SK-N-SH (cell line): Measurements from ENCODE around the gene MRGPRG. TPM values are rescaled to one million over a fixed set of nuclear protein-coding genes. Genes with fewer than 3 reads are reported as not detected.

Experiments
- CTCF ChIA-PET: fragments of 300-600, 350-600 bp; formaldehyde crosslinking; extraction: SDS; loops from one replicate; lab custom pipeline; 2021; lab: Yijun Ruan, JAX
- POLR2A ChIA-PET: fragments of 350-600 bp; sonication (Branson Sonifier 250); formaldehyde crosslinking; extraction: SDS; loops from one replicate; lab custom pipeline; 2020; ENCODE audit warnings: antibody characterized with exemption, inconsistent platforms; lab: Yijun Ruan, JAX
- DNase-seq: peaks from one replicate; pipeline ENCODE4 v3.0.0; 2012
- H2AFZ ChIP-seq: fragments of 200-600 bp; sonication (generic); 2 replicates; pipeline ENCODE4 v1.8.1; 2016; ENCODE audit warnings: antibody characterized with exemption, mild to moderate bottlenecking, low read depth
- H3F3A ChIP-seq: fragments of 200-600 bp; sonication (generic); replicated peaks from 2 replicates; pipeline ENCODE3; 2016; ENCODE audit warnings: antibody characterized with exemption, mild to moderate bottlenecking; ENCODE audit not compliant: insufficient read depth
- H3K27ac ChIP-seq, 2 experiments: fragments of 200-500 bp in 1 of 2; fragments of 200-600 bp in 1 of 2; sonication (Bioruptor generic) in 1 of 2; sonication (generic), shearing (Covaris generic) in 1 of 2; 2 replicates each; pipeline versions ENCODE4 v1.5.1 to v1.6.1; 2014 to 2016; ENCODE audit warnings: low read depth in 2 of 2, inconsistent platforms in 1 of 2, low read length in 1 of 2, mild to moderate bottlenecking in 1 of 2, mixed read lengths in 1 of 2
- H3K27me3 ChIP-seq: fragments of 200-600 bp; sonication (generic), shearing (Covaris generic); 2 replicates; pipeline ENCODE4 v1.6.1; 2016; ENCODE audit warnings: mixed run types; ENCODE audit not compliant: insufficient read depth
- H3K36me3 ChIP-seq, 2 experiments: fragments of 200-500 bp in 1 of 2; fragments of 200-600 bp in 1 of 2; sonication (Bioruptor generic) in 1 of 2; sonication (generic) in 1 of 2; replicated peaks in 1 of 2; 2 replicates each; pipeline versions ENCODE3 to v1.5.1; 2014 to 2016; ENCODE audit warnings: low read length in 1 of 2, mild to moderate bottlenecking in 1 of 2; ENCODE audit not compliant: insufficient read depth in 2 of 2, control insufficient read depth in 1 of 2
- H3K4me1 ChIP-seq, 2 experiments: fragments of 200-500 bp in 1 of 2; fragments of 200-600 bp in 1 of 2; sonication (Bioruptor generic) in 1 of 2; sonication (generic), shearing (Covaris generic) in 1 of 2; 2 replicates each; pipeline versions ENCODE4 v1.5.1 to v1.6.1; 2014 to 2016; ENCODE audit warnings: low read depth in 1 of 2, low read length in 1 of 2, mixed run types in 1 of 2; ENCODE audit not compliant: insufficient read depth in 2 of 2, control insufficient read depth in 1 of 2
- H3K4me2 ChIP-seq: fragments of 200-600 bp; sonication (generic), shearing (Covaris generic); 2 replicates; pipeline ENCODE4 v1.6.1; 2017; ENCODE audit warnings: mixed run types
- H3K4me3 ChIP-seq, 2 experiments: fragments of 200-500 bp in 1 of 2; fragments of 200-600 bp in 1 of 2; sonication (Bioruptor generic) in 1 of 2; sonication (generic), shearing (Covaris generic) in 1 of 2; 2 replicates each; pipeline versions ENCODE4 v1.5.1 to v1.8.1; 2014 to 2016; ENCODE audit warnings: low read depth in 2 of 2, inconsistent platforms in 1 of 2, low read length in 1 of 2, mild to moderate bottlenecking in 1 of 2, mixed read lengths in 1 of 2, moderate library complexity in 1 of 2
- H3K79me2 ChIP-seq: fragments of 200-600 bp; sonication (generic); 2 replicates; pipeline ENCODE4 v1.8.1; 2017; ENCODE audit warnings: mild to moderate bottlenecking; ENCODE audit not compliant: insufficient read depth
- H3K9ac ChIP-seq: fragments of 200-600 bp; sonication (generic); 2 replicates; pipeline ENCODE4 v1.6.1; 2017; ENCODE audit warnings: mixed run types
- H3K9me2 ChIP-seq: fragments of 200-600 bp; sonication (generic); 2 replicates; pipeline ENCODE4 v1.6.1; 2017; ENCODE audit warnings: mixed run types
- H3K9me3 ChIP-seq: fragments of 200-600 bp; sonication (generic); 2 replicates; pipeline ENCODE4 v1.6.1; 2017; ENCODE audit warnings: mixed run types, mild to moderate bottlenecking, moderate library complexity
- H4K20me1 ChIP-seq: fragments of 200-600 bp; sonication (generic); 2 replicates; pipeline ENCODE4 v1.6.1; 2017; ENCODE audit warnings: mild to moderate bottlenecking, mixed run types; ENCODE audit not compliant: insufficient read depth
- CHD2 ChIP-seq: fragments of 150-350 bp; IDR thresholded peaks from 2 replicates; pipeline ENCODE4 v1.6.1; 2018; ENCODE audit warnings: low read length; ENCODE audit not compliant: partially characterized antibody
- ELF1 ChIP-seq: IDR thresholded peaks from 2 replicates; pipeline ENCODE4 v1.4.0; 2012
- EP300 ChIP-seq, 2 experiments: IDR thresholded peaks; 2 replicates each; pipeline versions ENCODE4 v1.4.0 to v1.6.1; 2012; ENCODE audit warnings: borderline replicate concordance in 1 of 2, low read depth in 1 of 2, low read length in 1 of 2
- FOSL2 ChIP-seq: IDR thresholded peaks from 2 replicates; pipeline ENCODE4 v1.4.0; 2012; ENCODE audit warnings: low read depth, mild to moderate bottlenecking, moderate library complexity, borderline replicate concordance
- FOXJ3 ChIP-seq: sonication (generic); formaldehyde crosslinking; IDR thresholded peaks from 2 replicates; pipeline ENCODE4 v1.5.1; 2020; ENCODE audit warnings: mild to moderate bottlenecking, missing genetic modification reagents
- FOXM1 ChIP-seq: IDR thresholded peaks from 2 replicates; pipeline ENCODE4 v1.4.0; 2012; ENCODE audit warnings: low read depth, mild to moderate bottlenecking
- GABPA ChIP-seq: IDR thresholded peaks from 2 replicates; pipeline ENCODE4 v1.4.0; 2012; ENCODE audit warnings: low read depth, mild to moderate bottlenecking
- GATA2 ChIP-seq: sonication (generic); formaldehyde crosslinking; IDR thresholded peaks from 2 replicates; pipeline ENCODE4 v1.5.0; 2020; ENCODE audit warnings: mild to moderate bottlenecking, missing genetic modification reagents
- JUND ChIP-seq: IDR thresholded peaks from 2 replicates; pipeline ENCODE4 v1.4.0; 2012
- MEF2A ChIP-seq: IDR thresholded peaks from 2 replicates; pipeline ENCODE4 v1.4.0; 2012; ENCODE audit warnings: low read depth, borderline replicate concordance
- MXI1 ChIP-seq: IDR thresholded peaks from 2 replicates; pipeline ENCODE4 v1.6.1; 2012; ENCODE audit warnings: mild to moderate bottlenecking, low read depth, low read length, improper control_type of control experiment
- NRF1 ChIP-seq: IDR thresholded peaks from 2 replicates; pipeline ENCODE4 v1.6.1; 2012; ENCODE audit warnings: low read depth, mild to moderate bottlenecking, low read length
- PBX3 ChIP-seq: IDR thresholded peaks from 2 replicates; pipeline ENCODE4; 2012
- RAD21 ChIP-seq: IDR thresholded peaks from 2 replicates; pipeline ENCODE4 v1.6.1; 2012; ENCODE audit warnings: mild to moderate bottlenecking, low read length
- RXRA ChIP-seq: IDR thresholded peaks from 2 replicates; pipeline ENCODE4 v1.4.0; 2012; ENCODE audit warnings: low read depth, mild to moderate bottlenecking, borderline replicate concordance
- TCF12 ChIP-seq: IDR thresholded peaks from 2 replicates; pipeline ENCODE4 v1.4.0; 2012
- USF2 ChIP-seq: fragments of 150-350 bp; IDR thresholded peaks from 2 replicates; pipeline ENCODE4 v1.6.1; 2017; ENCODE audit warnings: antibody characterized with exemption, low read length, low read depth, borderline replicate concordance
- YY1 ChIP-seq: IDR thresholded peaks from 2 replicates; pipeline ENCODE4 v1.4.0; 2012; ENCODE audit warnings: low read depth, mild to moderate bottlenecking
- WGBS: methylation state at CpG from one replicate; pipeline ENCODE4 v1.1.6; 2017; ENCODE audit warnings: low lambda C conversion rate; 5-methylcytosine and 5-hydroxymethylcytosine counted together
- polyA plus RNA-seq, 3 experiments: library from polyadenylated mRNA; depleted of rRNA; stranded (reverse); fragments of >200 nt; gene quantifications; 2 replicates each; pipeline ENCODE4 v1.2.3, GENCODE V29; 2012

Gene MRGPRG
- polyA plus RNA-seq, 1 of the 3 experiments (the other 2 are of a cell fraction): not detected

- POLR2A ChIA-PET: no interaction called here
- no peaks in the 10 kb centered on the region for H4K20me1 ChIP-seq
- CTCF ChIA-PET: interaction anchor here (1.8 kb wide), 1 partner anchor 10 kb away, joined by 5 read pairs; no protein-coding TSS in a partner anchor
- H3K27me3 ChIP-seq: peaks cover 21% of the 10 kb centered on the region
- WGBS: 87% methylated on average over 1 of the region's 1 CpG
- H3K4me3 ChIP-seq: no peak overlapping the region
- no peak overlapping the region for H3K9ac ChIP-seq
- H3K27ac ChIP-seq: no peak overlapping the region
- TF ChIP-seq FOXM1 (no peak), CHD2 (no peak), RAD21 (no peak), FOXJ3 (CRISPR knock-in tag) (no peak), USF2 (no peak), ELF1 (no peak), TCF12 (no peak), JUND (no peak), MEF2A (no peak), FOSL2 (no peak), PBX3 (no peak), EP300 (IDR thresholded peaks at IDR 0.05; ENCODE audit: borderline replicate concordance in 1 of 2, low read depth in 1 of 2, low read length in 1 of 2) (no peak)
- no peaks in the 10 kb centered on the region for H3K9me2 ChIP-seq
- H3K36me3 ChIP-seq: no peaks in the 10 kb centered on the region
- no peaks in the 10 kb centered on the region for H3F3A ChIP-seq
- H3K79me2 ChIP-seq: no peaks in the 10 kb centered on the region
- H3K9me3 ChIP-seq: peaks cover 5% of the 10 kb centered on the region; the same call in 1 of the 2 replicates
- no peak overlapping the region for H2AFZ ChIP-seq
- DNase-seq: no peak
- H3K4me2 ChIP-seq: no peak overlapping the region
- H3K4me1 ChIP-seq: peaks cover 0 to 23% of the 10 kb centered on the region in 2 experiments; a peak in 1 of 4 replicates
These were observed 11.8 kb downstream of the MRGPRG start for GRCh38 chr11:3206922-3207204.

- H3K27ac ChIP-seq: no peak overlapping the region
- WGBS: 62% methylated on average over 8 of the region's 8 CpGs
- DNase-seq: no peak
- peaks cover 5% of the 10 kb centered on the region; the same call in 1 of the 2 replicates for H3K9me3 ChIP-seq
- no peaks in the 10 kb centered on the region for H4K20me1 ChIP-seq
- no peak overlapping the region for H2AFZ ChIP-seq
- H3K27me3 ChIP-seq: peaks cover 24% of the 10 kb centered on the region
- no peaks in the 10 kb centered on the region for H3K79me2 ChIP-seq
- no peaks in the 10 kb centered on the region for H3K36me3 ChIP-seq
- no peak overlapping the region for H3K4me3 ChIP-seq
- ChIA-PET CTCF (interaction anchor here (0.9 kb wide), 1 partner anchor 115 kb away, joined by 3 read pairs; no protein-coding TSS in a partner anchor), POLR2A (no interaction called here)
- H3K4me1 ChIP-seq: peaks cover 0 to 23% of the 10 kb centered on the region in 2 experiments; a peak in 1 of 4 replicates
- no peaks in the 10 kb centered on the region for H3K9me2 ChIP-seq
- no peak overlapping the region for H3K4me2 ChIP-seq
- no peaks in the 10 kb centered on the region for H3F3A ChIP-seq
- no peak for TF ChIP-seq FOSL2
- TF ChIP-seq YY1: no peak
- TF ChIP-seq PBX3: no peak
- TF ChIP-seq RAD21: no peak
- TF ChIP-seq RXRA: no peak
- TF ChIP-seq ELF1: no peak
- TF ChIP-seq FOXJ3 (CRISPR knock-in tag): no peak
- TF ChIP-seq MXI1: no peak
- no peak for TF ChIP-seq GATA2
- no peak for TF ChIP-seq USF2
- TF ChIP-seq GABPA: no peak
- no peak for TF ChIP-seq FOXM1
- TF ChIP-seq NRF1: no peak
- H3K9ac ChIP-seq: no peak overlapping the region
These were observed 12.3 kb downstream of the MRGPRG start for GRCh38 chr11:3206156-3206921.
